Fibroblast of villous mesenchyme (primary cell): Measurements from ENCODE around the gene PPFIA2. TPM values are rescaled to one million over a fixed set of nuclear protein-coding genes. Genes with fewer than 3 reads are reported as not detected.

Source experiments
- DNase-seq: peaks from one replicate; pipeline ENCODE4 v3.0.0-alpha.2; 2010; ENCODE audit warnings: low read depth
- H3K4me3 ChIP-seq: 2 replicates; pipeline ENCODE4 v1.5.1; 2011; ENCODE audit warnings: low read depth, mild to moderate bottlenecking, low read length
- total RNA-seq: library from RNA; depleted of rRNA; stranded (reverse); fragments of >200 nt; gene quantifications from 2 replicates; pipeline ENCODE4 v1.2.3, GENCODE V29; 2012
- TF ChIP-seq, protein P1 (sequence below): IDR thresholded peaks from 2 replicates; pipeline ENCODE4 v1.5.1; 2012; ENCODE audit warnings: low read depth, mild to moderate bottlenecking, low read length; ENCODE audit not compliant: insufficient read depth

Gene PPFIA2
- total RNA-seq, 1 donor = 4.7 TPM

DNA sequence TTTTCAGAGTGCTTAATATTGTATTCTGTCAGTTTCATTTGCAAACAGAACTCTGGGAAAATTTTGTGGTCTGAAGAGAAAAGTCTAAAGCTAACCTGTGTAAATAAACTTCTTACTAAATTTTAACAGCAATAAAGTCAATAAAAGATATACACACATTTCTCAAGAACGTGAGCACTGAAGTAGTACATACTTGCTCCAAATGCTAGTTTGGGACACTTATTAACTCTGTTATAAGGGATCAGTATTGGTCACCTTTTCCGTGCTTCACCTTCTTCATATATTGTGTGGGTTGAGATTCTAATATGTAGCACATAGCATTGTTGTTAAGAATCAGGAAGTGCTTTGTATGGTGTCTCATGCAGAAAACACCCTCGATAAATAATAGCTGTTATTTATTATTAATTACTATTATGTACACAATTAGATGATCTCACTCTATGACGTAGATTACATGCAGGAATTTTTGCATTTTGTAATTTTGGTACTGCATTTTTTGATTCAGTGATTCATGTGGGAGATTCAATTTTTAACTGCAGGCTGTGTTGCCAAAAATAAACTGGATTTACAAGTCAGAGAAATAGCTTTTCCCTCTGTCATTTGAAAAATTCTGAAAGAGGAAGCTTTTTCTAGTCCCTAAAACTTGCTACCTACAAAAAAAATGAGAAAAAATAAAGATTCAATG lies 380.4 kb downstream of the PPFIA2 start:
- TF ChIP-seq, protein P1, sequence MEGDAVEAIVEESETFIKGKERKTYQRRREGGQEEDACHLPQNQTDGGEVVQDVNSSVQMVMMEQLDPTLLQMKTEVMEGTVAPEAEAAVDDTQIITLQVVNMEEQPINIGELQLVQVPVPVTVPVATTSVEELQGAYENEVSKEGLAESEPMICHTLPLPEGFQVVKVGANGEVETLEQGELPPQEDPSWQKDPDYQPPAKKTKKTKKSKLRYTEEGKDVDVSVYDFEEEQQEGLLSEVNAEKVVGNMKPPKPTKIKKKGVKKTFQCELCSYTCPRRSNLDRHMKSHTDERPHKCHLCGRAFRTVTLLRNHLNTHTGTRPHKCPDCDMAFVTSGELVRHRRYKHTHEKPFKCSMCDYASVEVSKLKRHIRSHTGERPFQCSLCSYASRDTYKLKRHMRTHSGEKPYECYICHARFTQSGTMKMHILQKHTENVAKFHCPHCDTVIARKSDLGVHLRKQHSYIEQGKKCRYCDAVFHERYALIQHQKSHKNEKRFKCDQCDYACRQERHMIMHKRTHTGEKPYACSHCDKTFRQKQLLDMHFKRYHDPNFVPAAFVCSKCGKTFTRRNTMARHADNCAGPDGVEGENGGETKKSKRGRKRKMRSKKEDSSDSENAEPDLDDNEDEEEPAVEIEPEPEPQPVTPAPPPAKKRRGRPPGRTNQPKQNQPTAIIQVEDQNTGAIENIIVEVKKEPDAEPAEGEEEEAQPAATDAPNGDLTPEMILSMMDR = no peak
- DNase-seq = no peak
- no peak overlapping the region for H3K4me3 ChIP-seq

DNA sequence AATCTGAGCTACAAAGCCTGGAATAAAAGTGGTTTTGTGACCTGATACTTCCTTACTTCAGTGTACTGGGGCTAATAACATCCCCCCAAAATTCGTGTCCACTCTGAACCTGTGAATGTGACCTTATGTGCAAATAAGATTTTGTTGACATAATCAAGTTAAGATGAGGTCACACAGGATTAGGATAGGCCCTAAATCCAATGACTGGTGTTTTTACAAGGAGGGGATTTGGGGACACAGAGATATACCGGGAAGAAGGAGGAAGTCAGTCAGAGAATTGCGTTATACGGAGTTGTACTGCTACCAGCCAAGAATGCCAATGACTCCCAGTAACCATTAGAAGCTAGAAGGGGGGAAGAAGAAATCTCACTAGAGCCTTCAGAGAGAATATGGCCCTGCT lies 381.4 kb downstream of the PPFIA2 start:
- no peak for DNase-seq
- no peak overlapping the region for H3K4me3 ChIP-seq
- TF ChIP-seq, protein P1 = no peak

DNA sequence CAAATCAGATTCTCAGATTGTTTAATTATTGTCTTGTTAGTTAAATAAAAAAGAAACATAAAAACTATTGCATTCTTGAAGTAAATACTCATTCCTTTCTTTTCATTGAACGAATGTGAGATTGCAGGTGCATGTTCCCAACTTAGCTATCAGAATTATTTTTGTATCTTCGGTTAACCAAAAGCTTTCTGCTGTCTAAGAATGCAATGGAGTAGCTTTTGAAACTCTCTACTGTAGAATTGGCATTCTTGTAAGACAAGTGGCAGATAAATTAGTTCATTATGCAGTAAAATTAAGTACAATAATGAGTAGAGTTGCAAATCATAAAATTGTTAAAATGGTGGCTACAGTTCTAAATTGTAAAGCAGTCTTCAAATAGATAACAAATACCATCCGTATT lies 383.2 kb downstream of the PPFIA2 start:
- H3K4me3 ChIP-seq = no peak overlapping the region
- DNase-seq = no peak
- TF ChIP-seq, protein P1 = no peak

DNA sequence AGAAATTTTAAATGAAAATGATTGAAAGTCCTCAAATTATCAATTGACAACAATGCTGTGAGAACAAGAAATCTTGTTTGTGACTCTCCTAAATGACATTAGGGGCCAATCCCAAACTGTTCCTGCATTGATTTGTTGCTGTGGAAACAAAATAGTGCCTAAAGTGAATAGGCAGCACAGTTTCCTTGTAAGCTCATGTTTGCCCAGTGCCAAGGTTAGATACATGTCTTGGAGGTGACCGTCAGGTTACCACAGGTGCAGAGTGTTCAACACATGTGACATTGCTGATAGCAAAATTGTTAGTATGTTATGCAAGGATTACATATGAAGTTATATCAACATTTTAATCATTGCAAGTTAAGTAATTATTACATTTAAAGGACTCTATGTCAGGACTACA lies 388.7 kb downstream of the PPFIA2 start:
- no peak for DNase-seq
- no peak overlapping the region for H3K4me3 ChIP-seq
- TF ChIP-seq, protein P1 = no peak

DNA sequence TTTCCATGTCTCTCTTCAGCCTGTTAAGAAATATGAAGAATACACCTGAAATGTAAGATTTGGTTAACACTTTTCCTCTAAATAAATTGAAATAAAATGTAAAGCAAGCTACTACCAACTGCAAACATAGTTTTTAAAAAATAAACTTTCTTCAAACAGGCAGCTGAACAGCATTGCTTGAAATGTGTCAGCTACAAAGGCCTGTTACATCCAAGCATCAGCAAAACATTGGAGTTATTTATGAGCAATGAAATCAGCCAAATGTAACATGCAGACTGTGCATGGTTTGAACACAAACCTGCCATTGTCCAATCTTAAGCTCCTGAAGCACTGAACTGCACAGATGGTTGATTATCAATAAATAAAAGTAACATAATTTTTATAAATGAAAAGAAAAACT lies 390.0 kb downstream of the PPFIA2 start:
- DNase-seq = no peak
- TF ChIP-seq, protein P1 = no peak
- no peak overlapping the region for H3K4me3 ChIP-seq

DNA sequence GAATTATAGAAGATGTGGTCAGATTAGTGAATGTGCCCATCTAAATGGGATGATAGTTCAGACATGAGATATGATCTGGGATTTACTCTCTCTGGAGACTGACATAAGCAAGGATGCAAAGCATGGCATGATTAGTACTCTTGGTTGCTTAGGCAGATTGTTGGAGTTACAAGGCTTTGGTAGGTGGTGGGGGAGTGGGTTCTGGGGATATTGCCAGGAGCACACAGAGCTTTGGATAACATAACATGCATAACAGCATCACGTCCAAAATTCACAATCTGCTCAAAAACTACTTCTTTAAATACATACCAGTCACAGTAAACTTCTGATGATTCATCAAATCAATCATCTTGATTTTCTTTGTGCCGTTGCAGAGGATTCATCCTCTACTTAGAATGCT lies 393.9 kb downstream of the PPFIA2 start:
- TF ChIP-seq, protein P1 = no peak
- H3K4me3 ChIP-seq = no peak overlapping the region
- no peak for DNase-seq

DNA sequence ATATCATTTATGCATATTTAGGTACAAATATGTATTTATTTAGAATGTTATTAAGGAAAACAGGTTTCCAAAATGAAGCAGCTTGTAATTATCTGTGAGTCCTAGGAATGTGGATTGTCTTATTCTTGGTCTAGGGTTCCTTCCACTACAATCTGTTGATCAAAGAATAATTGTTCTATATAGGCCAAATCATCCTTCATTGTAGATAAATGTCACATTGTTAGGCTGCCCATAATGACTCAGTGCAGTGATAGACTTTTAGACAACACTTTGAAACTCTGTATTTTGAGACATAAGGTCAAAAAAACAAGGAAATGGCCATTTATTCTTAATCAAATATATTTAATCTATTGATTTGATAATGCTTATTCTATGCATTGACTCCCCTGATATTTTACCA lies 398.2 kb downstream of the PPFIA2 start:
- TF ChIP-seq, protein P1 = no peak
- no peak overlapping the region for H3K4me3 ChIP-seq
- no peak for DNase-seq
